Fibroblast of lung (primary cell): ENCODE measurements around the gene ACY1. TPM values are rescaled to one million over a fixed set of nuclear protein-coding genes. Genes with fewer than 3 reads are reported as not detected.
"Not testable (repeated sequence)": the region's sequence is repeated elsewhere in the genome, so short reads cannot be mapped to it uniquely, and the experiment has no call there.

Experiments used
- DNase-seq, 2 donors: peaks; one replicate each; pipeline versions ENCODE4 v3.0.0 to v3.0.0-alpha.2; 2010; ENCODE audit warnings: low read depth in 2 of 2
- H2AFZ ChIP-seq: 2 replicates; pipeline ENCODE4 v1.5.1; 2012; ENCODE audit warnings: low read length, control low read depth, inconsistent platforms
- H3K27ac ChIP-seq: 2 replicates; pipeline ENCODE4 v1.5.1; 2011; ENCODE audit warnings: low read length, control low read depth; ENCODE audit not compliant: insufficient read depth
- H3K27me3 ChIP-seq: 2 replicates; pipeline ENCODE4 v1.5.1; 2011; ENCODE audit warnings: mild to moderate bottlenecking, low read length; ENCODE audit not compliant: control insufficient read depth, insufficient read depth
- H3K36me3 ChIP-seq: 2 replicates; pipeline ENCODE4 v1.5.1; 2011; ENCODE audit warnings: low read length; ENCODE audit not compliant: control insufficient read depth, insufficient read depth
- H3K4me1 ChIP-seq: 2 replicates; pipeline ENCODE4 v1.5.1; 2011; ENCODE audit warnings: low read length; ENCODE audit not compliant: control insufficient read depth, insufficient read depth; ENCODE audit errors: extremely low read depth
- H3K4me2 ChIP-seq: 2 replicates; pipeline ENCODE4 v1.5.1; 2011; ENCODE audit warnings: low read length, control low read depth; ENCODE audit not compliant: insufficient read depth; ENCODE audit errors: extremely low read depth
- H3K4me3 ChIP-seq, 4 experiments: fragments of 200-600 bp in 1 of 4; sonication (generic) in 1 of 4; replicated peaks in 1 of 4; 2 replicates each; pipeline ENCODE4 v1.5.1; 2011 to 2016; ENCODE audit warnings: low read length in 4 of 4, low read depth in 3 of 4, mild to moderate bottlenecking in 3 of 4, control low read depth in 2 of 4, inconsistent platforms in 1 of 4, mixed read lengths in 1 of 4; ENCODE audit not compliant: insufficient read depth in 1 of 4; ENCODE audit errors: control extremely low read depth in 1 of 4
- H3K79me2 ChIP-seq: 2 replicates; pipeline ENCODE4 v1.5.1; 2012; ENCODE audit warnings: mild to moderate bottlenecking, low read length, inconsistent platforms; ENCODE audit not compliant: control insufficient read depth, insufficient read depth
- H3K9ac ChIP-seq: 2 replicates; pipeline ENCODE4 v1.5.1; 2011; ENCODE audit warnings: mild to moderate bottlenecking, low read length, control low read depth; ENCODE audit not compliant: insufficient read depth
- H3K9me3 ChIP-seq: 2 replicates; pipeline ENCODE4 v1.5.1; 2012; ENCODE audit warnings: low read depth, low read length; ENCODE audit not compliant: control insufficient read depth, insufficient read depth
- H4K20me1 ChIP-seq: 2 replicates; pipeline ENCODE4 v1.5.1; 2011; ENCODE audit warnings: low read length; ENCODE audit not compliant: control insufficient read depth, insufficient read depth; ENCODE audit errors: extremely low read depth
- CTCF ChIP-seq, 2 donors: IDR thresholded peaks in 1 of 2; conservative IDR thresholded peaks in 1 of 2; 1 replicate in 1 of 2; 2 replicates in 1 of 2; pipeline ENCODE4 v1.5.1; 2011 to 2012; ENCODE audit warnings: low read length in 2 of 2, control low read depth in 1 of 2, inconsistent platforms in 1 of 2, low read depth in 1 of 2, mild to moderate bottlenecking in 1 of 2
- EZH2 ChIP-seq: IDR thresholded peaks from 2 replicates; pipeline ENCODE4 v1.5.1; 2012; ENCODE audit warnings: low read length, control low read depth, mild to moderate bottlenecking; ENCODE audit errors: missing control alignments
- polyA plus RNA-seq, 2 donors: library from polyadenylated mRNA; depleted of rRNA in 1 of 2; stranded (reverse) in 1 of 2; unstranded in 1 of 2; fragments of >200 nt; gene quantifications; 2 replicates each; pipeline ENCODE4 v1.2.1, GENCODE V29; 2011 to 2012; ENCODE audit warnings: missing spikeins in 1 of 2
- total RNA-seq: library from RNA; depleted of rRNA; stranded (reverse); fragments of >200 nt; gene quantifications from 2 replicates; pipeline ENCODE4 v1.2.1, GENCODE V29; 2014

ACY1 gene
- total and polyA plus RNA-seq, 2 donors (not counting 1 experiment from before 2014, with no cell fraction given): 21.4 to 40.3 TPM

DNA sequence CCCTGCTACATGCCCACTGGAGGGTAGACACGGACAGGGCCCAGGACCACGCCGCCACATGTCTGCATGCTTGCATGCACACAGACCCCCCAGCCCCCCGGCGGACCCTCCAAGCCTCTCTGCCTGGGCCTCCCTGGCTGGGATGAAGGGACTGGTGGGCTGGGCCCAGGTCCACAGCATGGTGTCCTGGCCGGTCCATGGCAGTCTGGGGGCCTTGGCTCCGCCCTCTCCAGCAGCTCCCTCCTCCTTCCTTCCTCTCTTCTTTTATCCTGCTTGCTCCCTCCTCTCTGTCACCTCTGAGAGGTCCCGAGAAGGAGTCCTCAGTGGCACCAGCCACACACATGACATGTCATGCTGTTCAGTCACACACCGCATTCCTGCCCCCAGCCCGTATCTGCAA lies 48.6 kb downstream of the ACY1 start:
- Histone ChIP-seq H3K79me2 (no peaks in the 10 kb centered on the region), H3K4me2 (no peak overlapping the region), H3K4me1 (no peaks in the 10 kb centered on the region), H3K4me3 (no peak overlapping the region), H3K27me3 (no peaks in the 10 kb centered on the region), H3K9me3 (no peaks in the 10 kb centered on the region), H3K27ac (no peak overlapping the region), H4K20me1 (no peaks in the 10 kb centered on the region), H3K36me3 (no peaks in the 10 kb centered on the region), H3K9ac (no peak overlapping the region), H2AFZ (no peak overlapping the region)
- TF ChIP-seq EZH2 (no peak), CTCF (conservative IDR thresholded peaks at IDR 0.05 in 1 of 2, IDR thresholded peaks at IDR 0.05 in 1 of 2; ENCODE audit: low read depth in 1 of 2, low read length in 2 of 2) (no peak)
- DNase-seq: no peak

- Histone ChIP-seq H4K20me1 (no peaks in the 10 kb centered on the region), H3K9ac (no peak overlapping the region), H3K79me2 (no peaks in the 10 kb centered on the region), H3K27me3 (no peaks in the 10 kb centered on the region), H3K36me3 (no peaks in the 10 kb centered on the region), H3K4me2 (no peak overlapping the region), H3K27ac (no peak overlapping the region), H3K4me1 (no peaks in the 10 kb centered on the region), H3K4me3 (no peak overlapping the region), H2AFZ (no peak overlapping the region), H3K9me3 (no peaks in the 10 kb centered on the region)
- no peak for DNase-seq
- TF ChIP-seq CTCF (conservative IDR thresholded peaks at IDR 0.05 in 1 of 2, IDR thresholded peaks at IDR 0.05 in 1 of 2; ENCODE audit: low read depth in 1 of 2, low read length in 2 of 2) (no peak), EZH2 (no peak)
Measured at GRCh38 chr3:52032702-52033408, 49.5 kb downstream of the ACY1 start.

- DNase-seq, H3K4me2 ChIP-seq, H3K36me3 ChIP-seq, H2AFZ ChIP-seq, H3K4me3 ChIP-seq, H3K4me1 ChIP-seq, H3K9ac ChIP-seq, H3K79me2 ChIP-seq, H3K9me3 ChIP-seq, H3K27me3 ChIP-seq, H4K20me1 ChIP-seq, H3K27ac ChIP-seq: not testable (repeated sequence)
Measured at GRCh38 chr3:52033748-52034147, 50.4 kb downstream of the ACY1 start.
